Esophagus squamous epithelium (tissue), 5 donors: ENCODE data around the gene DENND1B. TPM values are rescaled to one million over a fixed set of nuclear protein-coding genes. Genes with fewer than 3 reads are reported as not detected.

Experiments used
- DNase-seq: peaks from one replicate; lab custom pipeline; 2025; lab: John Stamatoyannopoulos, UW
- H3K27ac ChIP-seq, 4 donors: fragments of 200-600 bp; sonication (generic); one replicate each; pipeline ENCODE4 v1.5.1; 2016 to 2019; ENCODE audit warnings: mild to moderate bottlenecking in 1 of 4
- H3K27me3 ChIP-seq, 4 donors: fragments of 200-600 bp; sonication (generic); 1 replicate in 3 of 4; 2 replicates in 1 of 4; pipeline versions ENCODE4 v1.5.1 to v1.6.0; 2017 to 2021; ENCODE audit warnings: antibody characterized with exemption in 1 of 4
- H3K36me3 ChIP-seq, 3 donors: fragments of 200-600 bp; sonication (generic); one replicate each; pipeline ENCODE4 v1.5.1; 2016 to 2019
- H3K4me1 ChIP-seq, 3 donors: fragments of 200-600 bp; sonication (generic); one replicate each; pipeline ENCODE4 v1.5.1; 2017 to 2019
- H3K4me3 ChIP-seq, 4 donors: fragments of 200-600 bp; sonication (generic); 1 replicate in 3 of 4; 2 replicates in 1 of 4; pipeline ENCODE4 v1.5.1; 2016 to 2019; ENCODE audit warnings: mild to moderate bottlenecking in 2 of 4, moderate library complexity in 1 of 4
- H3K9me3 ChIP-seq, 3 donors: fragments of 200-600 bp; sonication (generic); one replicate each; pipeline ENCODE4 v1.5.1; 2016 to 2019
- CTCF ChIP-seq, 6 experiments: fragments of 450-650 bp in 4 of 6; fragments of 200-600 bp in 2 of 6; sonication (generic) in 2 of 6; IDR thresholded peaks; one replicate each; pipeline ENCODE4 v1.5.1; 2016 to 2019; ENCODE audit warnings: antibody characterized with exemption in 6 of 6, mild to moderate bottlenecking in 4 of 6, moderate library complexity in 4 of 6
- POLR2A ChIP-seq, 4 donors: fragments of 450-650 bp; IDR thresholded peaks; one replicate each; pipeline ENCODE4 v1.6.1; 2017; ENCODE audit warnings: antibody characterized with exemption in 4 of 4, mild to moderate bottlenecking in 4 of 4, moderate library complexity in 3 of 4
- WGBS, 2 donors: methylation state at CpG; one replicate each; pipeline ENCODE4 v1.1.5; 2018; 5-methylcytosine and 5-hydroxymethylcytosine counted together
- intact Hi-C: fragments of 100-400 bp; cut with DNase I; formaldehyde crosslinking; loops from one replicate; pipeline ENCODE4 v1.15.0; 2022
- total RNA-seq, 4 donors: library from RNA; depleted of rRNA; stranded (reverse); fragments of >200 nt; gene quantifications; one replicate each; pipeline ENCODE4 v1.1.0, GENCODE V29; 2016
- donor health status: DM: yes; HTN: yes; CAD: no.

The DENND1B gene
- total RNA-seq, 4 donors from 2014 or later: 13.6 to 25.5 (median 18.2) TPM

- Histone ChIP-seq H3K27ac (no peak overlapping the region), H3K4me3 (no peak overlapping the region), H3K36me3 (no peaks in the 10 kb centered on the region), H3K4me1 (no peaks in the 10 kb centered on the region), H3K27me3 (no peaks in the 10 kb centered on the region), H3K9me3 (no peaks in the 10 kb centered on the region)
- WGBS, 2 donors: 96 to 100% methylated on average over 1 to 10 of the region's 11 CpGs
- DNase-seq: no peak
- intact Hi-C loops: no loop called here
- TF ChIP-seq CTCF (IDR thresholded peaks at IDR 0.05) (no peak), POLR2A (IDR thresholded peaks at IDR 0.05) (no peak)
Measured at GRCh38 chr1:197666769-197667285, 108.5 kb downstream of the DENND1B start.

- H3K4me3 ChIP-seq: no peak overlapping the region
- H3K27me3 ChIP-seq: no peaks in the 10 kb centered on the region
- intact Hi-C loops: no loop called here
- TF ChIP-seq POLR2A (IDR thresholded peaks at IDR 0.05) (no peak), CTCF (IDR thresholded peaks at IDR 0.05) (no peak)
- DNase-seq: no peak
- H3K4me1 ChIP-seq: no peaks in the 10 kb centered on the region
- no peaks in the 10 kb centered on the region for H3K36me3 ChIP-seq
- no peak overlapping the region for H3K27ac ChIP-seq
- H3K9me3 ChIP-seq: no peaks in the 10 kb centered on the region
- 88 to 92% methylated on average over 1 of the region's 1 CpG for WGBS, 2 donors
Measured at GRCh38 chr1:197664391-197664790, 110.9 kb downstream of the DENND1B start.

GRCh38 chr1:197663162-197663953, 111.9 kb downstream of the DENND1B start:
- H3K27me3 ChIP-seq: no peaks in the 10 kb centered on the region
- no peak overlapping the region for H3K27ac ChIP-seq
- no peaks in the 10 kb centered on the region for H3K9me3 ChIP-seq
- H3K4me3 ChIP-seq: no peak overlapping the region
- no peak for DNase-seq
- 75 to 76% methylated on average over 4 of the region's 4 CpGs for WGBS, 2 donors
- intact Hi-C loops: no loop called here
- no peak for TF ChIP-seq CTCF (IDR thresholded peaks at IDR 0.05)
- no peak for TF ChIP-seq POLR2A (IDR thresholded peaks at IDR 0.05)
- H3K4me1 ChIP-seq: no peaks in the 10 kb centered on the region
- no peaks in the 10 kb centered on the region for H3K36me3 ChIP-seq

GRCh38 chr1:197660389-197660788, 114.9 kb downstream of the DENND1B start:
- Histone ChIP-seq H3K9me3 (no peaks in the 10 kb centered on the region), H3K27me3 (no peaks in the 10 kb centered on the region), H3K4me3 (no peak overlapping the region), H3K27ac (no peak overlapping the region), H3K36me3 (peaks cover 0 to 8% (median 0%) of the 10 kb centered on the region in 3 donors), H3K4me1 (no peaks in the 10 kb centered on the region)
- DNase-seq: no peak
- TF ChIP-seq CTCF (IDR thresholded peaks at IDR 0.05) (no peak), POLR2A (IDR thresholded peaks at IDR 0.05) (no peak)
- intact Hi-C loops: no loop called here

- no peak for TF ChIP-seq CTCF (IDR thresholded peaks at IDR 0.05)
- TF ChIP-seq POLR2A (IDR thresholded peaks at IDR 0.05): no peak
- no peak for DNase-seq
- Histone ChIP-seq H3K9me3 (no peaks in the 10 kb centered on the region), H3K27ac (no peak overlapping the region), H3K27me3 (no peaks in the 10 kb centered on the region), H3K4me1 (no peaks in the 10 kb centered on the region), H3K36me3 (peaks cover 0 to 13% (median 0%) of the 10 kb centered on the region in 3 donors), H3K4me3 (no peak overlapping the region)
- intact Hi-C loops: no loop called here
- 80 to 82% methylated on average over 3 of the region's 3 CpGs for WGBS, 2 donors
Measured at GRCh38 chr1:197659171-197659570, 116.1 kb downstream of the DENND1B start.
